ENCODE measurements around the gene SLC15A3. TPM values are rescaled to one million over a fixed set of nuclear protein-coding genes. Genes with fewer than 3 reads are reported as not detected.
A peak's percentile ranks its signal among the peaks of the same experiment; 100 is the strongest.

Gene SLC15A3
- total RNA-seq, 8 experiments from 2014 or later: 0.73 to 24.5 (median 5.8) TPM

GRCh38 chr11:60932605-60933356 is 19.2 kb downstream of the SLC15A3 start:
- peak in 3 of 8 experiments; percentile 58 to 85 (median 75) for ATAC-seq (replicated peaks in 6 of 8)
- no peak overlapping the region for H3K27ac ChIP-seq
- WGBS, 10 experiments: 50 to 100% (median 80%) methylated on average over 1 to 3 of the region's 5 CpGs; no CpG with 5 or more reads in 1 of the 10 experiments
- no peaks in the 10 kb centered on the region for H3K4me1 ChIP-seq (replicated peaks in 1 of 2)
- in situ Hi-C loops (cut with MboI; ENCODE audit: low pct_unique_long_range_greater_than_20kb in 2 of 9, low sequenced_read_pairs in 9 of 9, unreplicated experiment in 9 of 9): no loop called here
- no peak overlapping the region for H3K4me3 ChIP-seq

- ATAC-seq (replicated peaks in 6 of 8): no peak
- Histone ChIP-seq H3K4me3 (no peak overlapping the region), H3K27ac (no peak overlapping the region), H3K4me1 (replicated peaks in 1 of 2) (no peaks in the 10 kb centered on the region)
- in situ Hi-C loops (cut with MboI; ENCODE audit: low pct_unique_long_range_greater_than_20kb in 2 of 9, low sequenced_read_pairs in 9 of 9, unreplicated experiment in 9 of 9): no loop called here
- WGBS, 10 experiments: 76 to 100% (median 90%) methylated on average over 1 to 4 of the region's 9 CpGs; no CpG with 5 or more reads in 5 of the 10 experiments
Measured at GRCh38 chr11:60931917-60932316, 20.1 kb downstream of the SLC15A3 start.

GRCh38 chr11:60930394-60930793 is 21.6 kb downstream of the SLC15A3 start:
- ATAC-seq (replicated peaks in 6 of 8): no peak
- H3K4me1 ChIP-seq (replicated peaks in 1 of 2): peaks cover 7 to 10% of the 10 kb centered on the region in 2 donors
- in situ Hi-C loops (cut with MboI; ENCODE audit: low pct_unique_long_range_greater_than_20kb in 2 of 9, low sequenced_read_pairs in 9 of 9, unreplicated experiment in 9 of 9): no loop called here
- no peak overlapping the region for H3K4me3 ChIP-seq
- WGBS, 10 experiments: 67 to 100% (median 100%) methylated on average over 1 to 2 of the region's 4 CpGs; no CpG with 5 or more reads in 7 of the 10 experiments
- no peak overlapping the region for H3K27ac ChIP-seq

- 43 to 100% (median 82%) methylated on average over 1 to 3 of the region's 4 CpGs; no CpG with 5 or more reads in 4 of the 10 experiments for WGBS, 10 experiments
- Histone ChIP-seq H3K4me1 (replicated peaks in 1 of 2) (peaks cover 7 to 10% of the 10 kb centered on the region in 2 donors), H3K27ac (no peak overlapping the region), H3K4me3 (no peak overlapping the region)
- in situ Hi-C loops (cut with MboI; ENCODE audit: low pct_unique_long_range_greater_than_20kb in 2 of 9, low sequenced_read_pairs in 9 of 9, unreplicated experiment in 9 of 9): no loop called here
- no peak for ATAC-seq (replicated peaks in 6 of 8)
Measured at GRCh38 chr11:60929764-60930163, 22.2 kb downstream of the SLC15A3 start.

GRCh38 chr11:60928563-60929001 is 23.4 kb downstream of the SLC15A3 start:
- no peak for ATAC-seq (replicated peaks in 6 of 8)
- WGBS, 10 experiments: 94 to 100% (median 100%) methylated on average over 1 to 7 of the region's 20 CpGs; no CpG with 5 or more reads in 7 of the 10 experiments
- in situ Hi-C loops (cut with MboI; ENCODE audit: low pct_unique_long_range_greater_than_20kb in 2 of 9, low sequenced_read_pairs in 9 of 9, unreplicated experiment in 9 of 9): no loop called here
- Histone ChIP-seq H3K27ac (no peak overlapping the region), H3K4me1 (replicated peaks in 1 of 2) (peaks cover 12 to 15% of the 10 kb centered on the region in 2 donors), H3K4me3 (no peak overlapping the region)

- Histone ChIP-seq H3K27ac (no peak overlapping the region), H3K4me1 (replicated peaks in 1 of 2) (peaks cover 13 to 16% of the 10 kb centered on the region in 2 donors), H3K4me3 (no peak overlapping the region)
- WGBS, 10 experiments: 80 to 100% (median 100%) methylated on average over 1 to 3 of the region's 16 CpGs; no CpG with 5 or more reads in 6 of the 10 experiments
- in situ Hi-C loops (cut with MboI; ENCODE audit: low pct_unique_long_range_greater_than_20kb in 2 of 9, low sequenced_read_pairs in 9 of 9, unreplicated experiment in 9 of 9): no loop called here
- ATAC-seq (replicated peaks in 6 of 8): no peak
Measured at GRCh38 chr11:60927600-60927999, 24.4 kb downstream of the SLC15A3 start.

GRCh38 chr11:60927061-60927592 is 24.8 kb downstream of the SLC15A3 start:
- in situ Hi-C loops (cut with MboI; ENCODE audit: low pct_unique_long_range_greater_than_20kb in 2 of 9, low sequenced_read_pairs in 9 of 9, unreplicated experiment in 9 of 9): no loop called here
- 80 to 100% (median 95%) methylated on average over 1 to 6 of the region's 8 CpGs; no CpG with 5 or more reads in 4 of the 10 experiments for WGBS, 10 experiments
- H3K4me3 ChIP-seq: no peak overlapping the region
- no peak for ATAC-seq (replicated peaks in 6 of 8)
- no peak overlapping the region for H3K27ac ChIP-seq
- peaks cover 13 to 16% of the 10 kb centered on the region in 2 donors for H3K4me1 ChIP-seq (replicated peaks in 1 of 2)

GRCh38 chr11:60926500-60926899 is 25.5 kb downstream of the SLC15A3 start:
- 80 to 100% (median 97%) methylated on average over 1 to 3 of the region's 8 CpGs; no CpG with 5 or more reads in 6 of the 10 experiments for WGBS, 10 experiments
- in situ Hi-C loops (cut with MboI; ENCODE audit: low pct_unique_long_range_greater_than_20kb in 2 of 9, low sequenced_read_pairs in 9 of 9, unreplicated experiment in 9 of 9): no loop called here
- H3K27ac ChIP-seq: no peak overlapping the region
- no peak overlapping the region for H3K4me3 ChIP-seq
- no peak for ATAC-seq (replicated peaks in 6 of 8)
- peaks cover 13 to 16% of the 10 kb centered on the region in 2 donors for H3K4me1 ChIP-seq (replicated peaks in 1 of 2)

GRCh38 chr11:60925868-60926267 is 26.1 kb downstream of the SLC15A3 start:
- Histone ChIP-seq H3K4me3 (peak overlapping the region in 4 of 5 donors; percentile 71 to 80 (median 75)), H3K27ac (peak overlapping the region in 1 of 2 donors; percentile 6), H3K4me1 (replicated peaks in 1 of 2) (peaks cover 13 to 16% of the 10 kb centered on the region in 2 donors)
- ATAC-seq (replicated peaks in 6 of 8): no peak
- 40 to 100% (median 50%) methylated on average over 2 to 4 of the region's 6 CpGs; no CpG with 5 or more reads in 5 of the 10 experiments for WGBS, 10 experiments
- in situ Hi-C loops (cut with MboI; ENCODE audit: low pct_unique_long_range_greater_than_20kb in 2 of 9, low sequenced_read_pairs in 9 of 9, unreplicated experiment in 9 of 9): no loop called here

GRCh38 chr11:60924906-60925853 is 26.8 kb downstream of the SLC15A3 start:
- ATAC-seq (replicated peaks in 6 of 8): peak in 7 of 8 experiments; percentile 10 to 62 (median 53)
- Histone ChIP-seq H3K4me1 (replicated peaks in 1 of 2) (peaks cover 13 to 16% of the 10 kb centered on the region in 2 donors), H3K27ac (peak overlapping the region; percentile 75 to 76), H3K4me3 (peak overlapping the region; percentile 71 to 92 (median 78))
- WGBS, 10 experiments: 0 to 11% (median 0%) methylated on average over 1 to 4 of the region's 35 CpGs; no CpG with 5 or more reads in 7 of the 10 experiments
- in situ Hi-C loops (cut with MboI; ENCODE audit: low pct_unique_long_range_greater_than_20kb in 2 of 9, low sequenced_read_pairs in 9 of 9, unreplicated experiment in 9 of 9): no loop called here

- peak within 1 kb of the TSS; percentile 71 to 92 (median 78) for H3K4me3 ChIP-seq
- peak within 1 kb of the TSS; percentile 75 to 76 for H3K27ac ChIP-seq
- WGBS, 10 experiments: 4 to 12% methylated on average over 5 to 7 of the region's 69 CpGs; no CpG with 5 or more reads in 8 of the 10 experiments
- H3K4me1 ChIP-seq (replicated peaks in 1 of 2): peaks cover 13 to 16% of the 10 kb centered on the region in 2 donors
- in situ Hi-C loops (cut with MboI; ENCODE audit: low pct_unique_long_range_greater_than_20kb in 2 of 9, low sequenced_read_pairs in 9 of 9, unreplicated experiment in 9 of 9): no loop called here
- peak; percentile 80 to 95 (median 86) for ATAC-seq (replicated peaks in 6 of 8)
Measured at GRCh38 chr11:60924110-60924905, 27.7 kb downstream of the SLC15A3 start, which contains the start of gene TMEM132A. TSS of gene TMEM132A (plus strand) at chr11:60924460. CDS start at chr11:60924634, 174 bp downstream.

- WGBS, 10 experiments: 20 to 100% methylated on average over 1 of the region's 6 CpGs; no CpG with 5 or more reads in 8 of the 10 experiments
- H3K4me3 ChIP-seq: peak overlapping the region; percentile 71 to 92 (median 78)
- in situ Hi-C loops (cut with MboI; ENCODE audit: low pct_unique_long_range_greater_than_20kb in 2 of 9, low sequenced_read_pairs in 9 of 9, unreplicated experiment in 9 of 9): no loop called here
- peaks cover 13 to 16% of the 10 kb centered on the region in 2 donors for H3K4me1 ChIP-seq (replicated peaks in 1 of 2)
- peak overlapping the region in 1 of 2 donors; percentile 15 for H3K27ac ChIP-seq
- ATAC-seq (replicated peaks in 6 of 8): peak in 4 of 8 experiments; percentile 1 to 12 (median 2)
Measured at GRCh38 chr11:60923800-60924109, 28.2 kb downstream of the SLC15A3 start.
